Measurements from ENCODE around the gene BOLL.
A peak's percentile ranks its signal among the peaks of the same experiment; 100 is the strongest.
"Not testable (repeated sequence)": the region's sequence is repeated elsewhere in the genome, so short reads cannot be mapped to it uniquely, and the experiment has no call there.

Gene BOLL

DNA sequence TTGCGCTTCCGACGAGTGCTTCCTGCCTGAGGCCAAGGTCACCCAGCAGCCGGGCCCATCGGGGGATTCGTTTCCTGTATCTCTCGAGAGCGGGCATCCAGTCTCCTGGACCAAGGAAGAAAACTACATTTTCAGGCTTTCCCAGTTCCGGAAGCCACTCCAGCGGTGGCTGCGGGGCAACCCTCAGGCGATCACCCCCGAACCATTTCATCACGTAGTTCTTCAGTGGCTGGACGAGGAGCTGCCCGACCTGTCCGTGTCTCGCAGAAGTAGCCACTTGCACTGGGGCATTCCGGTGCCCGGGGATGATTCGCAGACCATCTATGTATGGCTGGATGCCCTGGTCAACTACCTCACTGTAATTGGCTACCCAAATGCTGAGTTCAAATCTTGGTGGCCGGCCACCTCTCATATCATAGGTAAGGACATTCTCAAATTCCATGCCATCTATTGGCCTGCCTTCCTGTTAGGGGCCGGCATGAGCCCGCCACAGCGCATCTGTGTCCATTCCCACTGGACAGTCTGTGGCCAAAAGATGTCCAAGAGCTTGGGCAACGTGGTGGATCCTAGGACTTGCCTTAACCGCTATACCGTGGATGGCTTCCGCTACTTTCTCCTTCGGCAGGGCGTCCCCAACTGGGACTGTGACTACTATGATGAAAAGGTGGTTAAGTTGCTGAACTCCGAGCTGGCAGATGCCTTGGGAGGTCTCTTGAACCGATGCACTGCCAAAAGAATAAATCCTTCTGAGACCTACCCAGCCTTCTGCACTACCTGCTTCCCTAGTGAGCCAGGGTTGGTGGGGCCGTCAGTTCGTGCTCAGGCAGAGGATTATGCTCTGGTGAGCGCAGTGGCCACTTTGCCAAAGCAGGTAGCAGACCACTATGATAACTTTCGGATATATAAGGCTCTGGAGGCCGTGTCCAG is 78.9 kb downstream of the BOLL start:
- DNase-seq: peak; percentile 60

DNA sequence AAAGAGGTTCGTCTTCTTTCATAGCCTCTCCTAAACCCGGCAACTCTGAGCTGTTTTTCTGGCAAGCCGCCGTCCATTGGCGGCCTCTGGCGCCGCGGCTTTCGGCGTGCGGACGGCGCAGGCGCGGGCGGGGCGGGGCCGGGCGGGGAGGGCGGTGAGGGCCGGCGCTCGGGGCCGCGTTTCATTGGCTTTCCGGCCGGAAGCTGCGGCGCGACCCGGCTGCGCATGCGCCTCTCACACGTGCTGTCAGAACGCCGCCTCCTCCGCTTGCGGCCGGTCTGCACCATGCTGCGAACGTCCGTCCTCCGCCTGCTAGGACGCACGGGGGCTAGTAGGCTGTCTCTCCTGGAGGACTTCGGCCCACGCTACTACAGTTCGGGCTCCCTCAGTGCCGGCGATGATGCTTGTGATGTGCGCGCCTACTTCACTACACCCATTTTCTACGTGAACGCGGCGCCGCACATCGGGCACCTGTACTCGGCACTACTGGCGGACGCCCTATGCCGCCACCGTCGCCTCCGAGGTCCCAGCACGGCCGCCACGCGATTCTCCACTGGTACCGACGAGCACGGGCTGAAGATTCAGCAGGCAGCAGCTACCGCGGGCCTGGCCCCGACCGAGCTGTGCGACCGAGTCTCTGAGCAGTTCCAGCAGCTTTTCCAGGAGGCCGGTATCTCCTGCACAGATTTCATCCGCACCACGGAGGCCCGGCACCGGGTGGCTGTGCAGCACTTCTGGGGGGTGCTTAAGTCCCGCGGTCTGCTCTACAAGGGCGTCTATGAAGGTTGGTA is 79.8 kb downstream of the BOLL start, which contains the start of gene MARS2:
Gene MARS2, plus strand, starts transcription at position 249 of the 791 bp plus-strand sequence. Its CDS starts 37 bp downstream, at position 286.
- peak; percentile 94 for DNase-seq

GRCh38 chr2:197704434-197705120 is 80.5 kb downstream of the BOLL start:
- no peak for DNase-seq

GRCh38 chr2:197700960-197701359 is 84.2 kb downstream of the BOLL start:
- DNase-seq: no peak

GRCh38 chr2:197699724-197700123 is 85.4 kb downstream of the BOLL start:
- DNase-seq: not testable (repeated sequence)

DNA sequence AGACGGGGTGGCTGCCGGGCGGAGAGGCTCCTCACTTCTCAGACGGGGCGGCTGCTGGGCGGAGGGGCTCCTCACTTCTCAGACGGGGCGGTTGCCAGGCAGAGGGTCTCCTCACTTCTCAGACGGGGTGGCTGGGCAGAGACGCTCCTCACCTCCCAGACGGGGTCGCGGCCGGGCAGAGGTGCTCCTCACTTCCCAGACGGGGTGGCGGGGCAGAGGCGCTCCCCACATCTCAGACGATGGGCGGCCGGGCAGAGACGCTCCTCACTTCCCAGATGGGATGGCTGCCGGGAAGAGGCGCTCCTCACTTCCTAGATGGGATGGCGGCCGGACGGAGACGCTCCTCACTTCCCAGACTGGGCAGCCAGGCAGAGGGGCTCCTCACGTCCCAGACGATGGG is 88.5 kb downstream of the BOLL start:
- not testable (repeated sequence) for DNase-seq

DNA sequence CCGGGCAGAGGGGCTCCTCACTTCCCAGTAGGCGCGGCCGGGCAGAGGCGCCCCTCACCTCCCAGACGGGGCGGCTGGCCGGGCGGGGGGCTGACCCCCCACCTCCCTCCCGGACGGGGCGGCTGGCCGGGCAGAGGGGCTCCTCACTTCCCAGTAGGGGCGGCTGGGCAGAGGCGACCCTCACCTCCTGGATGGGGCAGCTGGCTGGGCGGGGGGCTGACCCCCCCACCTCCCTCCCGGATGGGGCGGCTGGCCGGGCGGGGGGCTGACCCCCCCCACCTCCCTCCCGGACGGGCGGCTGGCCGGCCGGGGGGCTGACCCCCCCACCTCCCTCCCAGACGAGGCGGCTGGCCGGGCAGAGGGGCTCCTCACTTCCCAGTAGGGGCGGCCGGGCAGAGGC is 89.1 kb downstream of the BOLL start:
- DNase-seq: not testable (repeated sequence)

- DNase-seq: not testable (repeated sequence)
Observed at GRCh38 chr2:197695206-197695605, 89.9 kb downstream of the BOLL start.

- no peak for DNase-seq
Observed at GRCh38 chr2:197677483-197677882, 107.6 kb downstream of the BOLL start.

GRCh38 chr2:197677056-197677455 is 108.1 kb downstream of the BOLL start:
- no peak for DNase-seq

Measured in activated CD8-positive, alpha-beta memory T cell treated with anti-CD3 and anti-CD28 coated beads for 24 hours (primary cell).